ENCODE data around the gene LRRD1. TPM values are rescaled to one million over a fixed set of nuclear protein-coding genes. Genes with fewer than 3 reads are reported as not detected.

Gene LRRD1
- total RNA-seq, result not detected in 2 replicates

DNA sequence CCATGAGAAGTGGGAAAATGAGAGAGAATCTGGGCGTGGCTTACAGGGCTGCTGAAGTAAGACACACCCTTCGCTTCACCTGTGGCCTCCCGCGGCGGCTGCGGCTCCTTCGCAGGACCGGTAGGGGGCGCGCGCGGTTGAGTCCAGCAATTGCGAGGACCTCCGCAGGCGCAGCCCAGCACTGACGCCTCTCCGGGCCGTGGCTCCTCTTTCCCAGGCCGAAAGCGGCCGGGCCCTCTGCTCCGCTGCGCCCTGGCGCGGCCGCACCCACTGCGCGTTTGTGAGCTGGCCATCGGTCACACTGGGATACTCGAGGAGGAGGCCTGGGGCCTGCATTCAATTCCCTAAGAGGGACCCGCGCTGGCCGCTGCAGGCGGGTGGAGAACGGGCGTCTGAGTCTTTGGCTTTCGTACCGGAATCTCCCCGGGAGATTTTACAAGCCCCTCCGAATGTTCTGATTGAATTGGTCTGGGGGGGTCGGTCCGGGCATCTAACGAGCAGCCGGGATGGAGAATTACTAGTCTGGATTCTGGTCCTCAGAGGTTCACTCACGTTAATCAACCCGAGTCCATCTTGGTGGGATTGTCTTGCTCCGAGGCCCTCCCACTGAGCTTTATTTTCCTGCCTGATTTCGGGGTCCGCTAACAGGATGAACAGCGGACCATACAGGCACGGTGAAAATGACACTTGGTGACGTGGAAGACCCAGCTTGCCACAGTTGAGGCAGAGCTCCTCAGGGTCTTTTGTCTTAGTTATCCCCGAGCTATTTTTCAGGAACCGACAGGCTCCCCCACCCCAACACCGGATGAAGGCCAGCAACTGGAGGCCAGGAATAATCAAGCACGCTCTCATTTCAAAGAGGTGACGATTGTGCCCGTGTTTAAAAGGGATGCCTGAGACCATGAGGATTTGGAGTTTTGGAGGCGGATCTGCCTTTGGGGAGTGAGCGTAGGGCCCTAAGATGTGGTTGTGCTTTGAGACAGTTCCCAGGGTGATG, at the start of gene LRRD1:
Gene LRRD1, minus strand, starts transcription at position 215 of the 997 bp plus-strand sequence. CDS start 13,940 bp downstream, outside the sequence.

DNA sequence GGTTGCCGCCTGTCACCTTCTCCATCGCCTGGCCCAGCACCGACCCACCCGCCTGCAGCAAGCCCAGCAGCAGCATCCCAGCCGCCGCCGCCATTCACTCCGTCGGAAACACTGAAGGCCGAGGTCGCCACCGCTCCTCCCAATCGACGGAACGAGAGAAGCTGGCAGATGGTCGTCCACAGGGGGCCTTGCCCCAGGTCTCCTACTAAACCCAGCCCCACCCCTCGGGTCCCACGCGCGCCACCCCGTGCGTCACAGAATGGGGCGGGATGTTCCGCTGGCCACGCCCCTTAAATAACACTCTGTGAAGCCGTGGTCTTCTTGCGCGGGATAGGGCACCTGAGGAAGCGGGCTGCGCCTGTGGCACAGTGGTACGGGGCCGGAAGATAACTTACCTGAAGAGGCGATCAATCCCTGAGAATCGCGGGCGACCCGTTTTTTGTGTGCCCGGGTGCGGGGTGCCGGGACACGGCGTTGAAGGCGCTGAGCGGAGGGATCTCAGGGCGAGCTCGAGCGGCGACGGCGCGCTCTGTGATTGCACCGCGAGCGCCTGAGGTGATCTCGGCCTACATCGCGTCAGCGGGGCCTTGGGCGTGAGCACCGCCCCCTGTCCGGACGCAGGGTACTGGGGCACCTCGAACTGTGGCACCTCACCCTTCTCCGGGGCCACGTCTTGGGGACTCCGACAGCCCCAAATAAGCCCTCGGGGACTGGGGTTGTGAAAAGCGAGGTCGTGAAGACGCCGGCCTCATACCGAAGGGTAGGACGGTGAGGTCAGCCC, 44.5 kb downstream of the LRRD1 start, which contains the start of gene CYP51A1:
Gene CYP51A1, minus strand, starts transcription at position 207 of the 781 bp plus-strand sequence. Its CDS starts 113 bp downstream, at position 94.

Other genes starting within 250 kb of the LRRD1 start
- 30.7 and 34.7 TPM in 2 replicates for gene AKAP9, start 238.3 kb downstream of the LRRD1 start, total RNA-seq
- gene CYP51A1, start 44.7 kb downstream of the LRRD1 start, total RNA-seq, result 402 and 503 TPM in 2 replicates
- 21.7 and 36.2 TPM in 2 replicates for gene KRIT1, start 66.8 kb upstream of the LRRD1 start, total RNA-seq
- 37.7 and 53.7 TPM in 2 replicates for gene ANKIB1, start 66.8 kb upstream of the LRRD1 start, total RNA-seq

Measured in tracheal epithelial cell (primary cell).